ENCODE data around the gene SIGLEC1.

SIGLEC1 gene

GRCh38 chr20:3749689-3750531 lies 37.5 kb upstream of the SIGLEC1 start:
- no peak overlapping the region for H3K4me3 ChIP-seq (ENCODE audit: low read depth, low read length)
- no peak for TF ChIP-seq CTCF (IDR thresholded peaks at IDR 0.05; ENCODE audit: low read depth, low read length)

- no peak overlapping the region for H3K4me3 ChIP-seq (ENCODE audit: low read depth, low read length)
- no peak for TF ChIP-seq CTCF (IDR thresholded peaks at IDR 0.05; ENCODE audit: low read depth, low read length)
Observed at GRCh38 chr20:3749087-3749688, 36.8 kb upstream of the SIGLEC1 start.

- no peak overlapping the region for H3K4me3 ChIP-seq (ENCODE audit: low read depth, low read length)
- no peak for TF ChIP-seq CTCF (IDR thresholded peaks at IDR 0.05; ENCODE audit: low read depth, low read length)
Observed at GRCh38 chr20:3748073-3748472, 35.7 kb upstream of the SIGLEC1 start.

GRCh38 chr20:3747471-3747870 lies 35.1 kb upstream of the SIGLEC1 start:
- no peak for TF ChIP-seq CTCF (IDR thresholded peaks at IDR 0.05; ENCODE audit: low read depth, low read length)
- no peak overlapping the region for H3K4me3 ChIP-seq (ENCODE audit: low read depth, low read length)

GRCh38 chr20:3745686-3746173 lies 33.3 kb upstream of the SIGLEC1 start:
- no peak for TF ChIP-seq CTCF (IDR thresholded peaks at IDR 0.05; ENCODE audit: low read depth, low read length)
- no peak overlapping the region for H3K4me3 ChIP-seq (ENCODE audit: low read depth, low read length)

- TF ChIP-seq CTCF (IDR thresholded peaks at IDR 0.05; ENCODE audit: low read depth, low read length) = no peak
Observed at GRCh38 chr20:3744806-3745685, 32.6 kb upstream of the SIGLEC1 start.

More at GRCh38 chr20:3744806-3745685, 32.6 kb upstream of the SIGLEC1 start:
- no peak overlapping the region for H3K4me3 ChIP-seq (ENCODE audit: low read depth, low read length)
